Right cardiac atrium (tissue), 5 donors: Measurements from ENCODE around the gene GLIS1. TPM values are rescaled to one million over a fixed set of nuclear protein-coding genes. Genes with fewer than 3 reads are reported as not detected.

Source experiments
- ATAC-seq, 2 donors: fragments of 200-7000 bp; cut with Tn5 transposase; one replicate each; pipeline versions ENCODE4 v1.8.0 to v1.9.1; 2020; ENCODE audit warnings: moderate library complexity in 2 of 2, mild to moderate bottlenecking in 1 of 2
- DNase-seq, 3 donors: peaks; one replicate each; pipeline ENCODE4 v3.0.0-alpha.2; 2020
- H3K27ac ChIP-seq: one replicate; pipeline ENCODE4 v1.5.1; 2013; ENCODE audit warnings: mild to moderate bottlenecking, low read length, control low read depth, moderate library complexity
- H3K27me3 ChIP-seq: one replicate; pipeline ENCODE4 v1.6.1; 2013; ENCODE audit not compliant: control insufficient read depth, insufficient read depth
- H3K4me1 ChIP-seq: one replicate; pipeline ENCODE4 v1.6.1; 2013; ENCODE audit warnings: low read length; ENCODE audit not compliant: control insufficient read depth, insufficient read depth
- H3K4me3 ChIP-seq: one replicate; pipeline ENCODE4 v1.5.1; 2013; ENCODE audit warnings: low read length, control low read depth
- H3K9me3 ChIP-seq: one replicate; pipeline ENCODE4 v1.6.1; 2013; ENCODE audit warnings: low read length; ENCODE audit not compliant: control insufficient read depth
- whole genome bisulfite sequencing: extraction: QIAGEN DNeasy Blood & Tissue Kit; methylation state at CpG from one replicate; pipeline ENCODE4 v1.1.7; 2013; 5-methylcytosine and 5-hydroxymethylcytosine counted together
- intact Hi-C, 4 donors: fragments of 100-400 bp; cut with DNase I; formaldehyde crosslinking; loops; one replicate each; pipeline versions ENCODE4 v1.11.0 to v1.14.0; 2022 to 2023
- polyA plus RNA-seq: library from polyadenylated mRNA; stranded (reverse); fragments of 200-250 nt; gene quantifications from one replicate; pipeline ENCODE4 v1.2.3, GENCODE V29; 2013
- total RNA-seq, 4 donors: library from RNA; stranded (reverse); fragmentation: NEBNext Ultra II Directional; extraction: Animal tissue kit (Norgen Biotek cat#: 25700); gene quantifications; one replicate each; pipeline ENCODE4 v1.2.1, GENCODE V29; 2021
- donor health status: healthy with polysubstance abuse.
- donor health status: DM: no; HTN: yes; CAD: no.
- donor health status: DM: no; HTN: no; CAD: no.
- donor health status: DM: no; HTN: yes; CAD: no; lungs with severe emphysema.
- donor health status: DM: yes; HTN: yes; CAD: no.

The GLIS1 gene
- total and polyA plus RNA-seq, 5 donors, result 0.14 to 0.37 (median 0.35) TPM

GRCh38 chr1:53580739-53581475, 158.1 kb downstream of the GLIS1 start:
- Histone ChIP-seq H3K9me3 (no peaks in the 10 kb centered on the region), H3K4me3 (no peak overlapping the region), H3K27ac (no peak overlapping the region), H3K27me3 (no peaks in the 10 kb centered on the region), H3K4me1 (no peaks in the 10 kb centered on the region)
- intact Hi-C loops, result no loop called here
- no peak for DNase-seq
- WGBS, result 81% methylated on average over 9 of the region's 9 CpGs
- ATAC-seq, result no peak

GRCh38 chr1:53580009-53580400, 159.0 kb downstream of the GLIS1 start:
- H3K27ac ChIP-seq, result no peak overlapping the region
- no peaks in the 10 kb centered on the region for H3K4me1 ChIP-seq
- H3K4me3 ChIP-seq, result no peak overlapping the region
- DNase-seq (peak in 1 of 3 donors; percentile 1), ATAC-seq (no peak)
- no peaks in the 10 kb centered on the region for H3K27me3 ChIP-seq
- H3K9me3 ChIP-seq, result no peaks in the 10 kb centered on the region
- intact Hi-C loops, result no loop called here
- WGBS, result 95% methylated on average over 4 of the region's 4 CpGs

GRCh38 chr1:53579221-53580008, 159.5 kb downstream of the GLIS1 start:
- intact Hi-C loops, result no loop called here
- Histone ChIP-seq H3K4me1 (no peaks in the 10 kb centered on the region), H3K4me3 (no peak overlapping the region), H3K9me3 (no peaks in the 10 kb centered on the region), H3K27ac (no peak overlapping the region), H3K27me3 (no peaks in the 10 kb centered on the region)
- WGBS, result 69% methylated on average over 16 of the region's 16 CpGs
- ATAC-seq, result no peak
- DNase-seq, result peak in 1 of 3 donors; percentile 12

GRCh38 chr1:53578358-53578757, 160.6 kb downstream of the GLIS1 start:
- DNase-seq (no peak), ATAC-seq (no peak)
- no peaks in the 10 kb centered on the region for H3K9me3 ChIP-seq
- no peak overlapping the region for H3K4me3 ChIP-seq
- H3K27me3 ChIP-seq, result no peaks in the 10 kb centered on the region
- intact Hi-C loops, result no loop called here
- no peak overlapping the region for H3K27ac ChIP-seq
- no peaks in the 10 kb centered on the region for H3K4me1 ChIP-seq
- WGBS, result 94% methylated on average over 3 of the region's 3 CpGs

GRCh38 chr1:53577761-53578100, 161.2 kb downstream of the GLIS1 start:
- 90% methylated on average over 4 of the region's 4 CpGs for WGBS
- Histone ChIP-seq H3K4me3 (no peak overlapping the region), H3K27me3 (no peaks in the 10 kb centered on the region), H3K27ac (no peak overlapping the region), H3K9me3 (no peaks in the 10 kb centered on the region), H3K4me1 (no peaks in the 10 kb centered on the region)
- no peak for ATAC-seq
- intact Hi-C loops, result no loop called here
- peak in 1 of 3 donors; percentile 2 for DNase-seq

GRCh38 chr1:53576866-53577760, 161.9 kb downstream of the GLIS1 start:
- no peak overlapping the region for H3K27ac ChIP-seq
- H3K4me3 ChIP-seq, result no peak overlapping the region
- 85% methylated on average over 5 of the region's 5 CpGs for WGBS
- intact Hi-C loops, result no loop called here
- no peak for ATAC-seq
- DNase-seq, result peak in 1 of 3 donors; percentile 14
- no peaks in the 10 kb centered on the region for H3K27me3 ChIP-seq
- H3K9me3 ChIP-seq, result no peaks in the 10 kb centered on the region
- no peaks in the 10 kb centered on the region for H3K4me1 ChIP-seq

GRCh38 chr1:53576381-53576801, 162.6 kb downstream of the GLIS1 start:
- Histone ChIP-seq H3K4me1 (no peaks in the 10 kb centered on the region), H3K4me3 (no peak overlapping the region), H3K27me3 (no peaks in the 10 kb centered on the region), H3K27ac (no peak overlapping the region), H3K9me3 (no peaks in the 10 kb centered on the region)
- peak in 1 of 3 donors; percentile 27 for DNase-seq
- ATAC-seq, result no peak
- intact Hi-C loops, result no loop called here
- WGBS, result 82% methylated on average over 6 of the region's 6 CpGs

GRCh38 chr1:53575955-53576320, 163.0 kb downstream of the GLIS1 start:
- intact Hi-C loops, result no loop called here

GRCh38 chr1:53575141-53575954, 163.6 kb downstream of the GLIS1 start:
- Histone ChIP-seq H3K27me3 (no peaks in the 10 kb centered on the region), H3K4me1 (no peaks in the 10 kb centered on the region), H3K27ac (no peak overlapping the region), H3K9me3 (no peaks in the 10 kb centered on the region), H3K4me3 (no peak overlapping the region)
- ATAC-seq (no peak), DNase-seq (peak in 1 of 3 donors; percentile 21)
- intact Hi-C loops, result no loop called here
- 57% methylated on average over 14 of the region's 14 CpGs for WGBS

More at GRCh38 chr1:53575955-53576320, 163.0 kb downstream of the GLIS1 start:
- Histone ChIP-seq H3K27ac (no peak overlapping the region), H3K27me3 (no peaks in the 10 kb centered on the region), H3K9me3 (no peaks in the 10 kb centered on the region), H3K4me3 (no peak overlapping the region), H3K4me1 (no peaks in the 10 kb centered on the region)
- WGBS, result 85% methylated on average over 5 of the region's 5 CpGs
- ATAC-seq (no peak), DNase-seq (peak in 1 of 3 donors; percentile 19)

- H3K27ac ChIP-seq, result no peak overlapping the region
- H3K9me3 ChIP-seq, result no peaks in the 10 kb centered on the region
- no peaks in the 10 kb centered on the region for H3K4me1 ChIP-seq
- DNase-seq, result peak in 1 of 3 donors; percentile 12
- ATAC-seq, result no peak
- 54% methylated on average over 4 of the region's 4 CpGs for WGBS
- intact Hi-C loops, result no loop called here
- no peak overlapping the region for H3K4me3 ChIP-seq
- H3K27me3 ChIP-seq, result no peaks in the 10 kb centered on the region
These were observed 164.3 kb downstream of the GLIS1 start for GRCh38 chr1:53574621-53575020.
